ENCODE data around the gene B3GNT9.

Gene B3GNT9

DNA sequence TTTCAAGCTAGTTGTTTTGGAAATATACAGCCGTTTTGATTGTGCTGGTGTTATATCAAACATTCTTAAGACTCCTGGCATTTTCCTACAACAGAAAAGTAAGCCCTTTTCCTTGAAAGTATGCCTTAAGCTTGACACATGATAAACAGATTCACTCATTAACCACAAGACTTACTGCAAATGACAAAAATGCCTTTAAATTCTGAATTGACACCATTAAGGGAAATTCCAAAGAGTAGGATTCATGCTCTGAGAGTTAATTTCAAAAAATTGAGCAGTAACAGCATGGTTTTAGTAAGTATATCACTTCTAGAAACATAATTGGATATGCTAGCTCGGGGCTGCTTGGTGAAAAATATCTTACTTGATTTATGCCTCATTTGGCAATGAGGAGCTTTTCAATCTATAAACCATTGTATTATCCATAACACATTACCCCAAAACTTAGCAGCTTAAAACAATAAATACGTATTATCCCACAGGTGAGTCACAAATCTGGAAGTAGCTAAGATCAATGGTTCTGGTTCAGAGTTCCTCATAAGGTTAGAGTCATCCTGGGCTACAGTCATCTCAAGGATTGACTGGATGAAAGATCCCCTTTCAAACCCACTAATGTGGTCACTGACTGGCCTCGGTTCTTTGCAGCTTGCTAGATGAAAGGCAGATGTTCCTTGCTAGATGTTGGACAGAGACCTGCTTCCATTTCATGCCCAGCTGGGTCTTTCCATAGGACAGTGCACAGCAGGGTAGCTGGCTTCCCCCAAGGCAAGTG is 49.3 kb downstream of the B3GNT9 start:
- DNase-seq: no peak
- ATAC-seq (replicated peaks): no peak
- Mint-ChIP-seq H3K36me3 (ENCODE audit: insufficient read depth) (peaks cover 16% of the 10 kb centered on the region), H3K9me3 (no peaks in the 10 kb centered on the region), H3K4me3 (no peak overlapping the region), H3K4me1 (ENCODE audit: low read depth in 2 of 2) (no peaks in the 10 kb centered on the region), H3K27ac (no peak overlapping the region), H3K27me3 (no peaks in the 10 kb centered on the region)

GRCh38 chr16:67100569-67101310 is 50.1 kb downstream of the B3GNT9 start:
- peak; percentile 33 for ATAC-seq (replicated peaks)
- peaks cover 16% of the 10 kb centered on the region for H3K36me3 Mint-ChIP-seq (ENCODE audit: insufficient read depth)
- H3K27ac Mint-ChIP-seq: no peak overlapping the region
- no peaks in the 10 kb centered on the region for H3K4me1 Mint-ChIP-seq (ENCODE audit: low read depth in 2 of 2)
- no peak overlapping the region for H3K4me3 Mint-ChIP-seq
- H3K27me3 Mint-ChIP-seq: no peaks in the 10 kb centered on the region
- DNase-seq: no peak
- H3K9me3 Mint-ChIP-seq: no peaks in the 10 kb centered on the region

GRCh38 chr16:67098599-67098998 is 52.2 kb downstream of the B3GNT9 start:
- Mint-ChIP-seq H3K4me3 (no peak overlapping the region), H3K36me3 (ENCODE audit: insufficient read depth) (peaks cover 22% of the 10 kb centered on the region), H3K9me3 (no peaks in the 10 kb centered on the region), H3K27ac (no peak overlapping the region), H3K4me1 (ENCODE audit: low read depth in 2 of 2) (no peaks in the 10 kb centered on the region), H3K27me3 (no peaks in the 10 kb centered on the region)
- ATAC-seq (replicated peaks) (no peak), DNase-seq (no peak)
